CD4-positive, alpha-beta T cell treated with Interleukin-4 for 1 hour (primary cell): ENCODE results near the gene SSTR3.
"Not testable (repeated sequence)": the region's sequence is repeated elsewhere in the genome, so short reads cannot be mapped to it uniquely, and the experiment has no call there.

ENCODE experiments used
- DNase-seq, 2 donors: peaks; one replicate each; pipeline ENCODE4 v3.0.0-alpha.2; 2020 to 2022

The SSTR3 gene

DNA sequence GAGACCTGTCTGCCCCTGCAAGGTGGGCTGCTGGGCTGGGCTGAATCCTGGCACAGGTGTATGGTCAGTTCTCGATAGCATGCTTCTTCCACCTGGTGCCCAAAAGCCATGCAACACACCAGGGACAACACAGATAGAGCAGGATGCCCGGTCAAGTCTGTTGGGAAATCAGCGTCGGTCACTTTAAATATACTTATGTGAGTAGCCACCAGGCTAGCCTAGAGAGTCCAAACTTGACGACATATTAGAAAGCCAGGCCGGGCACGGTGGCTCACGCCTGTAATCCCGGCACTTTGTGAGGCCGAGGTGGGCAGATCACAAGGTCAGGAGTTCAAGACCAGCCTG is 33.2 kb downstream of the SSTR3 start:
- DNase-seq = no peak

DNA sequence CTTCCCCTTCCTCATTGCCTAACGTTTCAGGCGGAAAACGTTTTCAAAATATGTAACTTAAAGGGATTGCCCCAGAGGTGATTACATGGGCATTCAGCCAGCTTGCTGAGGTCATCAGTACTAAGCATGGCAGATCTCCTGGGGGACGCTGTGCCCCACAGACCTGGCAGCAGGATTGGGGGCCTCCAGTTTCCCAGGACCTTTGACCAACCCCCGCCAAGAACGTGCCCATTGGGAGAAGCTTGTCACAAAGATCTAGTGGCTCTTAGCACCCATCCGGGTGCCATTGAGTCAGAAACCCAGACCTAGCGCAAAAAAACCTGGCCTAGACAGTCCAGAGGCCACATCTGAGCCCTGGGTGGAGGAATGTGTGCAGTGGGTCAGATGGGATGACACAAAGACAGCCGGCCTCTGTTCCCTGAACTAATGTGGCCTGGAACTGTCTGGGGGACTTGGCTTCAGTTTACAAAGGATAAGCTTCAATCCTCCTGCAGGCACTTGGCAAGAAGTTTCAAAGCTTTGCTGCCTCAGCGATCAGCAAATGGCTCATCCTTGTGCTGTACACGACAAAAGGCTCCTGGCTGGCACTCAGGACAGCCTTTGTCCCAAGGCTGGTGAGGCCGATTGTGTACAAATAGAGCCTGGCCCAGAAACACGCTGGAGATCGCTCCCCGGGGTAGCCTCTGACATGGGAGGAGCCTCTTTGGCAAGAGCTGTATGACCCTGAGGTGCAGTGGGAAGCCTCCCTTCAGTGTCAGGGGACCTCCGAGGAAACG is 33.7 kb downstream of the SSTR3 start:
- no peak for DNase-seq

DNA sequence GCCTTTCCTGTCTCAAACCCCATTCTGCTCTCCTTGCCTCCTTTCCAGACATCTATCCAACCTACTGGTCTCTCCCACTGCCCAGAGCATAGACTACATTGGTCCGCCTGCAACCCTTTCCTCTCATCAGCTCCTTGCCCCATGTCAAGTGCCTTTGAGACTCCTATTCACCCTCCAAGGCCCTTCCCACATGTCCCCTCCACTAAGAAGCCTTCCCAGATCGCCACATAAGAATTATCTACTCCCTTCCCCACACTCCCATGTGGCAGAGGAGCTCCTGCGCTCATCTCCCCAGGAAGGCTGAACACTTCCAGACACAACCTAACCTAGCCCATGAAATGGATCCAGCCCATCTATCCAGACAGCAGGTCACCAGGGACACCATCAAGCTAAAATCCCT is 34.5 kb downstream of the SSTR3 start:
- DNase-seq = no peak

DNA sequence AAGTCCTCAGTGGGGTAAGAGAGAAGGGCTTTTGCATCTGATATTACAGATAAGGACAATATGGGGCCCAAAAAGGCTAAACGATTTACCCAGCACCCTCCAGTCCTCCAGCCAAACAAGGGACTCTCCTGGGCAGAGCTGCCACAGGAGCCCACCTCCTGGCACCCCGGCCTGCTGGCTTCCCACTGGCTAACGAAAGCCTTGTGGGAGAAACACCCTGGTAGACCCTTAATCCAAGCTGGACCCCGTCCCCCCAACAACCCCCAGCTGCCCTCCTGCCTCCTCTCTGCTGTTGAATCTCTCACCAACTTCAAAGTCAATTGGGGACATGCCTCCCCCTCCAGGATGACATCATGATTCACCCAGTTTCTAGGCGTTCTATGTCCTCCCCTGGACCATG is 35.1 kb downstream of the SSTR3 start:
- DNase-seq = no peak

DNA sequence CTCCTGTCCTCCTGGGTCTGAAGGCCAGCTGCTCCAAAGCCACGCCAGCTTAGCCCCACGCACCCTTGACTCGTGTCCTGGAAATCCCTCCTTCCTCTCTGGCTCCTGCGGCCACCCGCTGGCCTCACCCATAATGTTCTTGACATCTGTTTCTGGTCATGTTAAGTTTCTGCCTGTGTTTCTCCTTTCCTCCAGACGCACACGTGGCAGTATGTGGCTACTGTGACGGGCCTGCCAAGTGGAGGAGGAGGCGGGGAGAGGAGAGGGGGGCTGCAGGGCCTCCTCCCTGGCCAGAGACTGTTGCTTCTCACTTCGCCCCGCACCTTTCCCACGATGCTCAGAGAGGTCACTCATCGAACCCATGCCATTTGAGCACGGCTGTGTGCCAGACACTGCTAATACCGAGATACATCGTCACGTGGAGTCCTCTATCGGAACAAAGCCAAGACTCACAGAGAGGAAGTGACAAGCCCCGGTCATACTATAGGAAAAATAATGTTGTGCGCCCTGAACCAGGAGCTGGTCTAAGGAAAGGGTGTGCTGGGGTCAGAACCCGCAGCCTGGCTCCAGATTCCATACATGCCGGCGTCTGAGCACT is 35.7 kb downstream of the SSTR3 start:
- peak in 1 of 2 donors; percentile 39 for DNase-seq

DNA sequence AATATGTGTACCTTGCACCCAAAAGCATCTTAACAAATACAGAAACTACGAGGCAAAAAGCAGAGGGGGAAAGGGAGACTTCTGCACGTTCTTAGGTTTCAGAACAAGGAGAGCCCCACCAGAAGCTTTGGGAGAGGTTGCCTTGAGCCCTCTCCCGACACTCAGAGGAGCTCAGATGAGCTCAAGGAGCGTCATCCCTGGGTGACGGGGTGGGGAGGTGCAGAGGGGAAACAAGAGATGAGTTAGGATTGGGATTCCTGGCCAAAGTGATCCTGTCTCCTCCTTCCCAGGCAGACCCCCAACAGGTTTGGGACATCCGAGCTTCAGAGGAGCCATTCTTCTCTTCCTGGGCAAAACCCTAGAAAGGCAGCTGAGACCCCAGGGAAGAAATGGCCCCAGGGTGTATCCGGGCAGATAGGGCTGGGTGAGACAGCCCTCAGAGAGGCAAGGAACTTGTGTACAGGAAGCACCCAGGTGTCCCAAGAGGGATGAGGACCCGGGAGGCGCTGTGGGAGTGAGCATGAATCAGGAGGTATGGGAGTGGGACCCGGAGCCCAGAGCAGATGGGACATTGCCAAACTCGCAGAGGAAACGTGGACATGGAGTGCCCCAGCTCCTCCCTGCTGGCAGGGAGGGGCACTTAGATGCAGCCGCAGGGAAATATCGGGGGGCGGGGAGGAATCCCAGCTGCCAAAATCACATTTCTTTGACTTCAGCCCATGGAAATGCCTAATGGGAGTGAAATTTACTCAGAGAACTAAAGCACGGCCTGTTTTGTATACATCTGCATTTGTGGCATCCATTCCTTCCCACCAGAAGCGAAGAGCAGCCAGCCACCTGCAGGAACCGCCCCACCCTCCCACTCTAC is 36.6 kb downstream of the SSTR3 start:
- DNase-seq = no peak

DNA sequence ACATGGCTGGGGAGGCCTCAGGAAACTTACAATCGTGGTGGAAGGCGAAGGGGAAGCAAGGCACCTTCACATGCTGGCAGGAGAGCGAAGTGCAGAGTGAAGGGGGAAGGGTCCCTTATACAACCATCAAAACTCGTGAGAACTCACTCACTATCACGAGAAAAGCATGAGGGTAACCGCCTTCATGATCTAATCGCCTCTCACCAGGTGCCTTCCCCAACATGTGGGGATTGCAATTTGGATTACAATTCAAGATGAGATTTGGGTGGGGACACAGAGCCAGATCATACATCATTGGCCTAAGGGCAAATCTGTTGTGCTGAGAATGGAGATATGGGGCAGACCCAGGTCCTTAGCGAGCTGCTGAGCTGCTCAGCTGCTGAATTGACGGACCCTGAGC is 37.3 kb downstream of the SSTR3 start:
- no peak for DNase-seq

DNA sequence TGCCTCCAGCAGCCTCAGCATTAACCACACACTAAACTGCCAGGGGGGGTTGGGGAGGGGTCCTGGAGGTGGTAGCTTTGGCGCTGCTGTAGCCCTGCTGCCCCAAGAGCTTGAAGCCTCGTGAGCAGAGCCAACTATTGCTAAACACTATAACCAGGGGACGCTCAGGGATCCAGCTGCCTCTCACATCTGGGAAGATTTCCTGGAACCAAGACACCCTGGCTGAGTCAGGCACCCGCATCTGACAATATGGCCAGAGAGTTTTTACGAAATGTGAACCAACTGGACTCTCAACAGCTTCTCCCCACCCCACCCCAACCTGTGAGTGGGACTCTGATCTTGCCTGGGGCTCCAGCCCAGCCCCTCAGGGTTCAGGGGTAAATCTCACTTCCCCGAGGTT is 38.6 kb downstream of the SSTR3 start:
- DNase-seq = no peak

DNA sequence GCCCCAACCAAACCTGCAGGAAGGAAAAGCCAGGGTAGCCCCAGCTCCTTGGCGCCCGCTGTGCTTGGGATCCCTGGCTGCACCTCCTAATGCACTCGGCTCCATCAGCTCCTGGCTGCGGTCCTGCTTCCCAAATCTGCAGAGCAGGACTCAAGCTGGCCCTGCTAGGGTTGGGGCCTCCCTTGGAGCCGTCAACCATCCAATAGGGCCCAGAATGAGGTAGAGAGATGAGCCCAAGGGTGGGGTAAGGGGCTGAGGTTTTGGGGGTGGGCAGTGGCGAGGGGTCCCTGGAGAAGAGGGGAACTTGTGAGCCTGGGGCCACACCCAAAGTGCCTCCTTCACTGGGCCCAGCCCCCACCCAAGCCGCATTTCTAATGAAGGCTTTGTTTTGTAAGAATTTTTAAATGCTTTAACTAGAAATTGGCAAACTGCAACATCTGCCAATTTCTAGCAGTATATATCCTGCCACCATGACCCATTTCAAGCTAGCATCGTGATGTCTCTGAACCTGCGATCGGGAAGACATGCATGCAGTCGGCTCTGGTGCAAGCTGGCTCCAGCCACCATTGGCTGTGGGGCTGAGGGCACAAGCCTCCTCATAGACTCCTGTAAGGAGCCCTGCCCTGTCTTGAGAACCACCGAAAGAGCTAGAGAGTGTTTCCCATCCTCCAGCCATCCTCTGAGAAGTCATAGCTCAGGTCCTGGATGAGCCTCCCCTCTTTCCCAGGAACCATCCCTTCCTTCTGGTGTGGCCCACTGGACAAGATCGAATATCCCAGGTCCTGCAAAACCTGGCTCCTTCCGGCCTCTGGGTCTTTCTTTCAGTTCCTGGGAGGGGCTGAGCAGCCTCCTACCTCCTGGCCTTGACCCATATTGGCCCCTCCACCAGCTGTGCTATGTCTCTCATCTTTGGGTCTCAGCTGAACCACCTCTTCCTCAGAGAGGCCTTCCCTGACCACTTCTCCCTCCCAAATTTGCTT is 39.7 kb downstream of the SSTR3 start:
- no peak for DNase-seq

DNA sequence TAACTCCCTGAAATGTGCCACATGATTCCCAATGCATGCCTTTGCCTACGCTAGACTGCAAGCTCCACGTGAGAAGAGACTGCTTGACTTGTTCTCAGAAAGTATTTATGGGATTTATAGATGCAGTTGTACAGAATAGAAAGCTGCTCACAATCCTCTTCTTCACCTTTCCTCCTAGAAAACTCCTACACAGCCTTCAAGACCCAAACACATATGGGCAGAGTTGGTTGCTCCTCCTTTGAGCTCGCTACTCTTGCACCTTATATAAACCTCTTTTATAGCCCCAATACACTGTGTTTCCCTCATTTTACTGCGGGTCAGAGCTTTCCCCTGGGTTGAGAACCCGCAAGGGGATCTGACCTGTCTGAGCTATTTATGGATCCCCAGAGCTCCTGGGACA is 40.6 kb downstream of the SSTR3 start:
- no peak for DNase-seq

DNA sequence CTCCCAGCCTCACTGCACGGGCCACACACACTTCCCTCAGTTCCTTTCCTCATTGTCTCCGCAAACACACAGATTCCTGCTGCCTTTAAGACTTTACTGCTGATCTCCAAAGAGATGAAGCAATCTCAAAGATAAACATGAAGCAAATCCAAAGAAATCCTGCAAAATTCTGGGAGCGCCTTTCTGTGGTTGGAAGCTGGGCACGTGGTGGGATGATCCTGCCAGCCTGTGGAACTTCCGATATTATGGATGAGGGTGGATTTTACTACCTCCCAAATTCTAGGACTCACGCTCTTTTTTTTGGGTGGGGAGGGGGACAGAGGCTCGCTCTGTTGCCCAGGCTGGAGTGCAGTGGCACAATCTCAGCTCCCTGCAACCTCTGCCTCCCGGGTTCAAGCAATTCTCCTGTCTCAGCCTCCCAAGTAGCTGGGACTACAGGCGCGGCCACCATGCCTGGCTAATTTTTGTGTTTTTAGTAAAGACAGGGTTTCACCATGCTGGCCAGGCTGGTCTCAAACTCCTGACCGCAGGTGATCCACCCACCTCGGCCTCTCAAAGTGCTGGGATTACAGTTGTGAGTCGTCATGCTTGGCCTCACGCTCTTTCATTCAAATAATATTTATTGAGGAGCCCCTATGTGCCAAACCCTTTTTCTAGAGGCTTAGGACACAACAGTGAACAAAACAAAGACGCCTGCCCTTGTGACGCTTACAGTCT is 41.4 kb downstream of the SSTR3 start:
- not testable (repeated sequence) for DNase-seq

DNA sequence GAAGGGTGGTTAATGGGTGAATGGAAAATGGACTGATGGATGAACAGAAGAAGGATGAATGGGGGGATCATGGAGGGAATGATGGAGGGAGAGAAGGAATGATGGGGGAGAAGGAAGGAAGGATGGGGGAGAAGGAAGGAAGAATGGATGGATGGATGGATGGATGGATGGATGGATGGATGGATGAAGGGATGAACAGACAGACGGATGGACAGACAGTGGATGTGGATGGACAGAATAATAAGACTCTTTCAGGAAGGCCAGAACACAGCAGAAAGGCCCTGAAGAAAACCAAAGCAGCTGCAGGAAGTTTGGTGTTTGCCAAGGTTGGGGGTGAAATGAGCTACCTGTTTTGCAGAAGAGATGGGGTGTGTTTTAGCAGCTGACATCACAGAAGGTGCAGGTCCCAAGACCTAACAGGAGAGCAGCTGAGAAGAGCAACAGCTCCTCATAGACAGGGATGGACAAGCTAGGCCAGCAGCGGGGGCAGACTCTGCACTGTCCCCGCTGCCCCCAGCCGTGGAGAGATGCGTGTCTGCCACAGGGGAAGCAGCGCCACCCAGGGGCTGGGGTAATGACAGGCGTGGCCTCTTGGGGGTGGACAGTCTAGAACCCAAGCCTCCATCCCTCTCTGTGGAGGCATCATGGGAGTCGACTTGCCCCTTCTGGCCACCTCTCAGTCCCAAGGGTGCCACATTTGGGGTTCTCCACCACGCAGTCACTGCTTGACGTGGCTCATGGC is 42.2 kb downstream of the SSTR3 start:
- DNase-seq = peak in 1 of 2 donors; percentile 11

DNA sequence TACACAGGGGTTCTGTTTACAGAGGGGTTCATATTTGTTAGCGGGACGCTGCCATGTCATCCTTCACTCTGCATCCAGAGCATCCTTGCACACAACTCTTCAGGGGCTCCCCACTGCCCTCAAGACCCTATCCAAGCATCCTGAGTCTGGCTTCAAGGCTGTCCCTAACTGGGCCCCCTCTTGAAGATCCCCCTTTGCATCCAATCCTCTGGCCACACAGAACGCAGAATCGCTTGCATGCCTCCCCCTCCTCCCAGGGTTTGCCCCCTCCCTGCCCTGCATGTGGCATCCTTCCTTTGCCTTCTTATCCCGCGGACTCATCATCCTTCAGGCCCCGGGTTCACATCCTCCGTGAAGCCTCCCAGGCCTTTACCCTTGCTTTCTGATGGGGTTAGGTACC is 42.9 kb downstream of the SSTR3 start:
- DNase-seq = peak in 1 of 2 donors; percentile 1

DNA sequence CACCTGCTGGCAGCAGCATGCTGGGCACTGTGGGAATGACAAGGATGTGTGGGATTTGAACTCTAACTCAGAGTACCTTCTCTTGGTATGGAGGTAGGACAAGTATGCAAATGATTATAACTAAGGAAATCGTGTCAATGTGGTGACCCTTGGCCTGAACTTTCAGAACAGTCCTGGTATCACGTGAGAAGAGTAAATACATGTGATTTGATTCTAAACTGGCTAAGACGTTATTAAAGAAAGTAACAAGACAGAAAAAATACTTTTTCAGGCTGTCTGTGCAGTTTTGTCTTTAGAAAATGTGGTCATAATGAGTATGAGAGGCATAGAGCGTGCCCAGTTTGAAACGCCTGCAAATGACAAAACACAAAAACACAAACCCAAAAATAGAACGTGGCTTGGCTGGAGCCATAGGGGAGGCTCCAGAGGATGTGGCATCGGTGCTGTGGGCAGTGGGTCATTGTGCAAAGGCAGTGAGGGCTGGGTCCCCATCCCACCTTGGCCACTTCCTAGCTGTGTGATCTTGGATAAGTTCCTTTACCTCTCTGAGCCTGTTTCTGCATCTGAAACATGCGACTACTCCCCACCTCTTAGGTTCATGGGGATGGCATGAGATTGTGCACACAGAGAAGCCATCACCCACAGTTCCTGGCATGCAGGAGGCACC is 44.2 kb downstream of the SSTR3 start:
- DNase-seq = no peak

DNA sequence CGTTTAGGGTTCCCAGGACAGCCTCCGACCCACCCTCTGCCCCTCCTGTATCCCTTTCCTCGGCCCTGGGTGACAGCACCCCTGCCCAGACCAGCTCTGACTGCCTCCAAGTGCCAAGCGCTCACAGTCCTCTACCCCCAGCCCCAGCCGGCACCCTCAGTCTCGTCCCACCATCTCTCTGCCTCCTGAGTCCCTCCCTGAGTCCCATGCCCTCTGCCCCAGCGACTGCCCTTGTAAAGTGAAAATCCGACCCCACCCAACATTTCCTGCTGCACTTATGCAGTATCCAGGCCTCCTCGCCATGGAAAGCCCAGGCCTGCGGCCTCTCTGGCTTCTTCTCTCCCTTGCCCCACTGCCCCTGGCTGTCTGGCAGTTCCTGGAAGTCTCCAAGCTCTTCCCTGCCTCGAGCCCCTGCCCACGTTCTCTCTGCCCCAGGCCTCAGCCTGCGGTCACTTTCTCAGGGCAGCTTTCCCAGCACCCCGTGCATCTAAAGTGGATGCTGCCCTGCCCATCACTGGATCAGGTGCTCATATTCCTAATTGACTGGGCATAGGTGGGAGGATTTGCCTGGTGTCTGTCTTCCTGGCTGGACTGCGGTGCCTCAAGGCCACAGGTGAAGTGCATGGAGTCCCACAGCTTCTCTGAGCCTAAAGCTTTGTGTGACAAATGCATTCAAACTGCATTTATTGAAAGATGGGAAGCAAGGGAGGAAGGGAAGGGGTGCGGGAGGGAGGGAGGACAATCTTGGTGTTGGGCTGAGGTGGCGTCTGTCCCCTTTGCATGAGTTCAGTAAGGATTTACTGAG is 44.9 kb downstream of the SSTR3 start:
- no peak for DNase-seq

DNA sequence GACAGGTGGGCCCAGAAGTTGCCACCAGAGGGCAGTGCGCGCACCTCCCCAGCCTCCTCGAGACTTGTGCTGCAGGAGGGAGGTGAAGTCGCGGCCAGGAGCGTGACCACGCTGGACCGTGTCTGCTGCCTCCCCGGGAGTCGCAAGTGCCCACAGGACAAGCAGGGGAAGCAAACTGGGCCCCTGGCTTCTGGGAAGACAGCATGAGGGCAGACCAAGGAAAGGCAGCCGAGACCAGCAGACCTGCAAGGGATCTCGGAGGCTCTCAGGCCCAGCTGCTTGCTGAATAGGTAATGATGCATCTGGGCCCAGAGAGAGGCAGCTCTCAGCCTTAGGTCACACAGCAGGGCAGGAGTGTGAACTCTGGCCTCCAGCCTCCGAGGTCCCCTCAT is 45.6 kb downstream of the SSTR3 start:
- DNase-seq = peak; percentile 85

DNA sequence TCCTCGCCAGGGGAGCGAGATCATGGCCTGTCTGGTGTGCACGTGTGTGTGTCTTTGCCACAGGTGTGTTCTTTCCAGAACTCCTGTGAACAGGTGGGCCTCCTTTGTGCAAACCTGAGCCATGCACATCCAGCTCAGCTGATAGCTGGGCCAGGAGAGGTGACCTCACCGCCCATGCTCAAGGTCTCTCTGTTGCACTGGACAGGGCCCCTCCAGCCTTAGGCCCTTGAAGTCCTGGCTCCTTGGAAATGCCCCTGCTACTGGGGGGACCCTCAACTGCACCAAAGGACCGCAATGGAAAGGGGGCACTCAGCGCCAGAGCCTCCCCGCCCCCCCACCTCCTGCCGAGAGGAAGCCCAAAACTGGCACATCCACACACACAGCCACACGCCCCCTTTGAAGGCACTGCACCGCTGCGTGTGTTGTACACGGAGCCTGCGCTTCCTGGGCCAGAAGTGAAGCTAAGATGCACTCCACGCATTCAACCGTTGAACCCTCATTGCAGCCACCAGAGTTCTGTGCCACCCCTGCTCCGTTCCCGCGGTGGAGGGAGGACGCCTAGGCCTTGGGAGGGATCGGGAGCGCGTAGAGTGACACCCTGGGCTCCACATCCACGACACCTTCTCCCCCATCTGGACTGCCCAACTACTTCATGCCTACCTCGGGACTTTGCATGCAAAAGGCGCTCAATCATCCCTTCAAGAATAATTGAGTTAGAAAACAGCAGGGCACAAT is 46.2 kb downstream of the SSTR3 start:
- no peak for DNase-seq

DNA sequence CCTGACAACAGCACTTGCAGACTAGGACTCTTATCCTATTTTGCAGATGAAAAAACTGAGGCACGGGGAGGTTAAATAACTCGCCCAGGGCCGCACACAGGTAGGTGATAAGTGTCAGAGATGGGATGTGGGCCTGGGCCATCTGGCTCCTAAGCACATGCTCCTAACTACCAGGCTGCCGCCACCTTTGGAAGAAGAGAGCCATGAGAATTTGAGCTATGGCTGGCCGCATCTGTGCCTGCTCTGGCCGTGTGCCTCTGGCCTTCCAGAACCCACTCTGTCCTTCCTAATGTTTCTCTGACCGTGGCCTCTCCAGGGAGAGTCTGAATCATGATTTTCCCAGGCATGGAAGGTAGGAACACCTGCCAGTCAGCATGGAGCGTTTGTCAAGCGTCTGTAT is 47.2 kb downstream of the SSTR3 start:
- no peak for DNase-seq

DNA sequence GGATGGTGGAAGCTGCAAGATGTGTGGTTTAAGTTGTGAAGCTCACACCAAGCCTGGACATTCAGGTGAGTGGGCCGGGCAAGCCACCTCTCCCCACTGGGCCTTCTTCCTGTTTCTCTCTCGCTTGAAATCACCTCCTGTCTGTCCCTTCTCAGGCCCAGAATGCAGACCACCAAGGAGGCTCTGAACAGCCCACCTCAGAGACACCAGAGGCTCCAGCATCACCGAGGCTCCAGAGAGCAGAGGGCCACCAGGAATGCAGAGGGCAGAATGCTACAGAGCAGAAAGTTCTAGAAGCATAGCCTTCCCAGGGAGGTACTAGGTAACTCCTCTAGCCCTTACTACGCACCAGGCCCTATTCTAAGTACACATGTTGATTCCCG is 47.8 kb downstream of the SSTR3 start:
- no peak for DNase-seq
